Transverse colon (tissue), 3 donors: ENCODE measurements around the gene DYNLL1.

Source experiments
- CTCF ChIP-seq, 5 experiments: fragments of 200-600 bp in 3 of 5; fragments of 450-650 bp in 2 of 5; sonication (generic) in 3 of 5; IDR thresholded peaks; 1 replicate in 2 of 5; 2 replicates in 3 of 5; pipeline ENCODE4 v1.5.1; 2016 to 2017; ENCODE audit warnings: antibody characterized with exemption in 5 of 5, inconsistent platforms in 3 of 5, mild to moderate bottlenecking in 2 of 5, moderate library complexity in 1 of 5
- EP300 ChIP-seq: sonication (generic); formaldehyde crosslinking; IDR thresholded peaks from one replicate; pipeline ENCODE4 v1.6.1; 2017; ENCODE audit warnings: antibody characterized with exemption, low read depth
- POLR2A ChIP-seq: fragments of 450-650 bp; IDR thresholded peaks from one replicate; pipeline ENCODE4 v1.6.1; 2016; ENCODE audit warnings: antibody characterized with exemption, mild to moderate bottlenecking, moderate library complexity

GRCh38 chr12:120544691-120545090 lies 48.8 kb downstream of the DYNLL1 start:
- no peak for TF ChIP-seq EP300
- TF ChIP-seq CTCF (IDR thresholded peaks at IDR 0.05): no peak
- no peak for TF ChIP-seq POLR2A
